ENCODE measurements around the gene GALC. TPM values are rescaled to one million over a fixed set of nuclear protein-coding genes. Genes with fewer than 3 reads are reported as not detected.
"Not testable (repeated sequence)": the region's sequence is repeated elsewhere in the genome, so short reads cannot be mapped to it uniquely, and the experiment has no call there.

GALC gene
- total and polyA plus RNA-seq, 9 of the 15 experiments (the other 6 are each of a cell fraction or from before 2014, with no cell fraction given), result 1.6 to 15.0 (median 7.3) TPM

DNA sequence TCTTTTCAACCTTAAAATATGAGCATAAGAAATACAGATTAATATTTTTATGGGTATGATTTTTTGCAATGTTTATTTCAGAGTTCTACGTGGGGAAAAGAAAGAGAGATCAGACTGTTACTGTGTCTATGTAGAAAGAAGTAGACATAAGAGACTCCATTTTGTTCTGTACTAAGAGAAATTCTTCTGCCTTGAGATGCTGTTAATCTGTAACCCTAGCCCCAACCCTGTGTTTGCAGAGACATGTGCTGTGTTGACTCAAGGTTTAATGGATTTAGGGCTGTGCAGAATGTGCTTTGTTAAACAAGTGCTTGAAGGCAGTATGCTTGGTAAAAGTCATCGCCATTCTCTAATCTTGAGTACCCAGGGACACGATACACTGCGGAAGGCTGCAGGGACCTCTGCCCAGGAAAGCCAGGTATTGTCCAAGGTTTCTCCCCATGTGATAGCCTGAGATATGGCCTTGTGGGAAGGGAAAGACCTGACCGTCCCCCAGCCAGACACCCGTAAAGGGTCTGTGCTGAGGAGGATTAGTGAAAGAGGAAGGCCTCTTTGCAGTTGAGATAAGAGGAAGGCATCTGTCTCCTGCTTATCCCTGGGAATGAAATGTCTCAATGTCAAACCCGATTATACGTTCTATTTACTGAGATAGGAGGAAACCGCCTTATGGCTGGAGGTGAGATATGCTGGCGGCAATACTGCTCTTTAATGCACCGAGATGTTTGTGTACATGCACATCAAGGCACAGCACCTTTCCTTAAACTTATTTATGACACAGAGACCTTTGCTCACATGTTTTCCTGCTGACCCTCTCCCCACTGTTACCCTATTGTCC is 31.5 kb upstream of the GALC start (continued):
- TF ChIP-seq, protein P1, sequence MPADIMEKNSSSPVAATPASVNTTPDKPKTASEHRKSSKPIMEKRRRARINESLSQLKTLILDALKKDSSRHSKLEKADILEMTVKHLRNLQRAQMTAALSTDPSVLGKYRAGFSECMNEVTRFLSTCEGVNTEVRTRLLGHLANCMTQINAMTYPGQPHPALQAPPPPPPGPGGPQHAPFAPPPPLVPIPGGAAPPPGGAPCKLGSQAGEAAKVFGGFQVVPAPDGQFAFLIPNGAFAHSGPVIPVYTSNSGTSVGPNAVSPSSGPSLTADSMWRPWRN (IDR thresholded peaks at IDR 0.05; ENCODE audit: low read depth), result 0 out of 2 replicates have a peak, but pooled peaks have one; percentile 22
- TF ChIP-seq MECOM (CRISPR knock-in tag; IDR thresholded peaks at IDR 0.05), result peak; percentile 39; the same call in 1 of the 2 replicates
- TF ChIP-seq POLR2H (tag; IDR thresholded peaks at IDR 0.05; ENCODE audit: low read depth), result peak; percentile 20; the same call in 1 of the 2 replicates
- 0 out of 2 replicates have a peak, but pooled peaks have one; percentile 7 for TF ChIP-seq TEAD2 (tag; IDR thresholded peaks at IDR 0.05)
- peak; percentile 43; the same call in 1 of the 2 replicates for TF ChIP-seq RNF2 (IDR thresholded peaks at IDR 0.05)
- TF ChIP-seq MEF2D (tag; conservative IDR thresholded peaks at IDR 0.05; ENCODE audit: low read depth), result peak; percentile 66; the same call in 1 of the 2 replicates
- TF ChIP-seq, protein P2, sequence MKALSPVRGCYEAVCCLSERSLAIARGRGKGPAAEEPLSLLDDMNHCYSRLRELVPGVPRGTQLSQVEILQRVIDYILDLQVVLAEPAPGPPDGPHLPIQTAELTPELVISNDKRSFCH (CRISPR knock-in tag; IDR thresholded peaks at IDR 0.05), result not testable (repeated sequence)
- TF ChIP-seq, protein P2 (tag; IDR thresholded peaks at IDR 0.05), result peak; percentile 87; the same call in 1 of the 2 replicates
- peak; percentile 97 for TF ChIP-seq TAL1 (IDR thresholded peaks at IDR 0.05)
- TF ChIP-seq SMARCC2 (IDR thresholded peaks at IDR 0.05; ENCODE audit: low read depth), result peak; percentile 67; the same call in 1 of the 2 replicates
- TF ChIP-seq PHB2 (IDR thresholded peaks at IDR 0.05; ENCODE audit: low read depth), result peak; percentile 96
- TF ChIP-seq, protein P3, sequence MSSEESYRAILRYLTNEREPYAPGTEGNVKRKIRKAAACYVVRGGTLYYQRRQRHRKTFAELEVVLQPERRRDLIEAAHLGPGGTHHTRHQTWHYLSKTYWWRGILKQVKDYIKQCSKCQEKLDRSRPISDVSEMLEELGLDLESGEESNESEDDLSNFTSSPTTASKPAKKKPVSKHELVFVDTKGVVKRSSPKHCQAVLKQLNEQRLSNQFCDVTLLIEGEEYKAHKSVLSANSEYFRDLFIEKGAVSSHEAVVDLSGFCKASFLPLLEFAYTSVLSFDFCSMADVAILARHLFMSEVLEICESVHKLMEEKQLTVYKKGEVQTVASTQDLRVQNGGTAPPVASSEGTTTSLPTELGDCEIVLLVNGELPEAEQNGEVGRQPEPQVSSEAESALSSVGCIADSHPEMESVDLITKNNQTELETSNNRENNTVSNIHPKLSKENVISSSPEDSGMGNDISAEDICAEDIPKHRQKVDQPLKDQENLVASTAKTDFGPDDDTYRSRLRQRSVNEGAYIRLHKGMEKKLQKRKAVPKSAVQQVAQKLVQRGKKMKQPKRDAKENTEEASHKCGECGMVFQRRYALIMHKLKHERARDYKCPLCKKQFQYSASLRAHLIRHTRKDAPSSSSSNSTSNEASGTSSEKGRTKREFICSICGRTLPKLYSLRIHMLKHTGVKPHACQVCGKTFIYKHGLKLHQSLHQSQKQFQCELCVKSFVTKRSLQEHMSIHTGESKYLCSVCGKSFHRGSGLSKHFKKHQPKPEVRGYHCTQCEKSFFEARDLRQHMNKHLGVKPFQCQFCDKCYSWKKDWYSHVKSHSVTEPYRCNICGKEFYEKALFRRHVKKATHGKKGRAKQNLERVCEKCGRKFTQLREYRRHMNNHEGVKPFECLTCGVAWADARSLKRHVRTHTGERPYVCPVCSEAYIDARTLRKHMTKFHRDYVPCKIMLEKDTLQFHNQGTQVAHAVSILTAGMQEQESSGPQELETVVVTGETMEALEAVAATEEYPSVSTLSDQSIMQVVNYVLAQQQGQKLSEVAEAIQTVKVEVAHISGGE (CRISPR knock-in tag; IDR thresholded peaks at IDR 0.05), result peak in 1 of 3 experiments; percentile 51; a peak in 2 of 6 replicates
- 0 out of 2 replicates have a peak, but pooled peaks have one; percentile 69 for TF ChIP-seq ZNF668 (CRISPR knock-in tag; IDR thresholded peaks at IDR 0.05)
- peak; percentile 98 for TF ChIP-seq TRIM24 (IDR thresholded peaks at IDR 0.05)
- peak; percentile 97 for TF ChIP-seq SMAD4 (CRISPR knock-in tag; conservative IDR thresholded peaks at IDR 0.05)
- peak; percentile 63 for TF ChIP-seq CHAMP1 (IDR thresholded peaks at IDR 0.05)
- TF ChIP-seq HDAC3 (IDR thresholded peaks at IDR 0.05; ENCODE audit: borderline replicate concordance, partially characterized antibody), result peak; percentile 78
- TF ChIP-seq ZNF79 (CRISPR knock-in tag; IDR thresholded peaks at IDR 0.05; ENCODE audit: low read depth), result 0 out of 2 replicates have a peak, but pooled peaks have one; percentile 60
- peak; percentile 79; the same call in 1 of the 2 replicates for TF ChIP-seq DDX20 (tag; IDR thresholded peaks at IDR 0.05; ENCODE audit: low read depth)
- TF ChIP-seq FOXA1 (IDR thresholded peaks at IDR 0.05; ENCODE audit: borderline replicate concordance), result peak; percentile 95
- TF ChIP-seq ZNF324 (CRISPR knock-in tag; IDR thresholded peaks at IDR 0.05), result 0 out of 2 replicates have a peak, but pooled peaks have one; percentile 21
